HepG2 (cell line): Measurements from ENCODE around the gene ULK3. TPM values are rescaled to one million over a fixed set of nuclear protein-coding genes. Genes with fewer than 3 reads are reported as not detected.
A peak's percentile ranks its signal among the peaks of the same experiment; 100 is the strongest.

Source experiments
- ARID4A ChIP-seq: sonication (generic); formaldehyde crosslinking; IDR thresholded peaks from 2 replicates; pipeline ENCODE4 v1.5.0; 2020; ENCODE audit warnings: mild to moderate bottlenecking, missing genetic modification reagents, borderline replicate concordance
- CEBPB ChIP-seq: IDR thresholded peaks from 2 replicates; pipeline ENCODE4 v1.6.1; 2011; ENCODE audit warnings: low read depth, low read length, improper control_type of control experiment, borderline replicate concordance
- CENPBD1 ChIP-seq: sonication (generic); formaldehyde crosslinking; IDR thresholded peaks from 2 replicates; pipeline ENCODE4 v1.8.0; 2022; ENCODE audit warnings: missing genetic modification reagents, low read depth, mild to moderate bottlenecking, borderline replicate concordance
- GRHL1 ChIP-seq: sonication (generic); formaldehyde crosslinking; conservative IDR thresholded peaks from 2 replicates; pipeline ENCODE4 v1.8.0; 2022; ENCODE audit warnings: missing genetic modification reagents
- GTF3A ChIP-seq: sonication (generic); formaldehyde crosslinking; conservative IDR thresholded peaks from 2 replicates; pipeline ENCODE4 v1.4.0; 2020; ENCODE audit warnings: mild to moderate bottlenecking, missing genetic modification reagents
- HNRNPL ChIP-seq: fragments of 200-400 bp; formaldehyde crosslinking; IDR thresholded peaks from 2 replicates; pipeline ENCODE4 v1.6.1; 2017; ENCODE audit warnings: mild to moderate bottlenecking, low read depth, low read length
- MIER2 ChIP-seq: IDR thresholded peaks from 2 replicates; pipeline ENCODE4 v1.6.1; 2016; ENCODE audit warnings: missing biosample characterization, missing genetic modification reagents
- MXD4 ChIP-seq: IDR thresholded peaks from 2 replicates; pipeline ENCODE4 v1.6.1; 2016; ENCODE audit warnings: mild to moderate bottlenecking, missing biosample characterization, missing genetic modification reagents
- NFKB2 ChIP-seq: sonication (generic); formaldehyde crosslinking; IDR thresholded peaks from 2 replicates; pipeline ENCODE4 v1.4.0; 2020; ENCODE audit warnings: missing genetic modification reagents, borderline replicate concordance
- NR2F1 ChIP-seq, 2 experiments: fragments of 450-650 bp in 1 of 2; formaldehyde crosslinking in 1 of 2; IDR thresholded peaks; 2 replicates each; pipeline versions ENCODE4 v1.5.0 to v1.6.1; 2016 to 2020; ENCODE audit warnings: mild to moderate bottlenecking in 1 of 2, missing compliant biosample characterization in 1 of 2, missing genetic modification reagents in 1 of 2, moderate library complexity in 1 of 2
- PREB ChIP-seq: sonication (generic); formaldehyde crosslinking; IDR thresholded peaks from 2 replicates; pipeline ENCODE4 v1.4.0; 2020; ENCODE audit warnings: missing genetic modification reagents
- RFX1 ChIP-seq: fragments of 450-650 bp; IDR thresholded peaks from 2 replicates; pipeline ENCODE4 v1.6.1; 2017
- SETDB1 ChIP-seq: sonication (generic); formaldehyde crosslinking; IDR thresholded peaks from 2 replicates; pipeline ENCODE4 v1.5.1; 2020; ENCODE audit warnings: missing genetic modification reagents, mild to moderate bottlenecking, borderline replicate concordance
- SNAPC2 ChIP-seq: sonication (generic); formaldehyde crosslinking; IDR thresholded peaks from 2 replicates; pipeline ENCODE4 v1.8.1; 2022; ENCODE audit warnings: mild to moderate bottlenecking, missing genetic modification reagents
- TBP ChIP-seq: sonication (generic); formaldehyde crosslinking; IDR thresholded peaks from 2 replicates; pipeline ENCODE4 v1.5.0; 2020; ENCODE audit warnings: missing genetic modification reagents
- ZBTB26 ChIP-seq: IDR thresholded peaks from 2 replicates; pipeline ENCODE4 v1.6.1; 2016; ENCODE audit warnings: missing compliant biosample characterization, missing genetic modification reagents, borderline replicate concordance
- ZFP36 ChIP-seq: fragments of 150-350 bp; IDR thresholded peaks from 2 replicates; pipeline ENCODE4 v1.6.1; 2018; ENCODE audit warnings: borderline replicate concordance, low read length, low read depth; ENCODE audit not compliant: partially characterized antibody
- ZNF136 ChIP-seq: sonication (generic); formaldehyde crosslinking; IDR thresholded peaks from 2 replicates; pipeline ENCODE4 v1.8.1; 2022; ENCODE audit warnings: low read depth, mild to moderate bottlenecking, moderate library complexity, missing genetic modification reagents
- ZNF17 ChIP-seq: sonication (generic); formaldehyde crosslinking; IDR thresholded peaks from 2 replicates; pipeline ENCODE4 v1.5.0; 2020; ENCODE audit warnings: mild to moderate bottlenecking, missing genetic modification reagents
- ZNF776 ChIP-seq: sonication (generic); formaldehyde crosslinking; IDR thresholded peaks from 2 replicates; pipeline ENCODE4 v1.4.0; 2020; ENCODE audit warnings: mild to moderate bottlenecking, missing genetic modification reagents
- ZNF782 ChIP-seq: sonication (generic); formaldehyde crosslinking; IDR thresholded peaks from 2 replicates; pipeline ENCODE4 v1.4.0; 2020; ENCODE audit warnings: missing genetic modification reagents, mild to moderate bottlenecking, borderline replicate concordance
- polyA plus RNA-seq, 8 experiments: library from polyadenylated mRNA; depleted of rRNA in 3 of 8; stranded (reverse) in 7 of 8; unstranded in 1 of 8; fragments of >200 nt; fragmentation: Illumina TruSeq in 4 of 8; extraction: Trizol in 4 of 8; gene quantifications; 2 replicates each; pipeline versions ENCODE4 v1.2.1 to v1.2.3, GENCODE V29; 2011 to 2016; ENCODE audit warnings: low read depth in 4 of 8, missing spikeins in 1 of 8, mixed read lengths in 1 of 8; ENCODE audit not compliant: insufficient read depth in 1 of 8
- total RNA-seq, 5 experiments: library from RNA; depleted of rRNA; stranded (reverse); fragments of >200 nt; fragmentation: Illumina TruSeq; extraction: Trizol; gene quantifications; 2 replicates each; pipeline ENCODE4 v1.2.3, GENCODE V29; 2016; ENCODE audit warnings: low read depth in 1 of 5

Gene ULK3
- total and polyA plus RNA-seq, 2 of the 13 experiments (the other 11 are each of a cell fraction or from before 2014, with no cell fraction given) = 15.2 to 23.7 TPM

GRCh38 chr15:74873036-74873755, 30.2 kb upstream of the ULK3 start, which contains the start of gene SCAMP2 (continued):
- TF ChIP-seq ZBTB26 (CRISPR knock-in tag) = 0 out of 2 replicates have a peak, but pooled peaks have one; percentile 31
- TF ChIP-seq PREB (CRISPR knock-in tag) = no peak
- TF ChIP-seq GRHL1 (CRISPR knock-in tag) = no peak
- peak; percentile 85; the same call in 1 of the 2 replicates for TF ChIP-seq ZNF136 (CRISPR knock-in tag)
- TF ChIP-seq HNRNPL = no peak
- no peak; the same call in none of the 2 replicates for TF ChIP-seq MXD4 (CRISPR knock-in tag)
- TF ChIP-seq MIER2 (CRISPR knock-in tag) = no peak
- TF ChIP-seq TBP (CRISPR knock-in tag) = peak; percentile 75; the same call in 1 of the 2 replicates
- no peak for TF ChIP-seq ZNF17 (CRISPR knock-in tag)
- TF ChIP-seq CENPBD1 (CRISPR knock-in tag) = no peak
- TF ChIP-seq SNAPC2 (CRISPR knock-in tag) = peak; percentile 59; the same call in 1 of the 2 replicates
- TF ChIP-seq SETDB1 = no peak
- TF ChIP-seq ZNF776 (CRISPR knock-in tag) = no peak
- no peak for TF ChIP-seq NR2F1 (CRISPR knock-in tag; IDR thresholded peaks at IDR 0.05)
- TF ChIP-seq ZFP36 = no peak
- peak; percentile 86 for TF ChIP-seq ARID4A (CRISPR knock-in tag)
- TF ChIP-seq ZNF782 (CRISPR knock-in tag) = 0 out of 2 replicates have a peak, but pooled peaks have one; percentile 68
- peak; percentile 80; the same call in 1 of the 2 replicates for TF ChIP-seq NFKB2 (CRISPR knock-in tag)
- TF ChIP-seq GTF3A (CRISPR knock-in tag) = no peak
- TF ChIP-seq RFX1 = no peak
- TF ChIP-seq CEBPB = no peak
